Astrocyte (in vitro differentiated cells and primary cell): ENCODE results near the gene NCK2. TPM values are rescaled to one million over a fixed set of nuclear protein-coding genes. Genes with fewer than 3 reads are reported as not detected.
A peak's percentile ranks its signal among the peaks of the same experiment; 100 is the strongest.

Experiments
- DNase-seq: peaks from one replicate; pipeline ENCODE4 v3.0.0-alpha.2; 2010; ENCODE audit warnings: low read depth
- FAIRE-seq: peaks from 2 replicates; lab custom pipeline; 2011; peaks lifted over from hg19 to GRCh38; lab: Jason Lieb, UNC
- H2AFZ ChIP-seq: 2 replicates; pipeline ENCODE4 v1.6.0; 2012; ENCODE audit warnings: low read depth, low read length, inconsistent platforms
- H3K27ac ChIP-seq: 2 replicates; pipeline ENCODE4 v1.5.1; 2011; ENCODE audit warnings: low read depth, low read length, inconsistent platforms
- H3K27me3 ChIP-seq: 2 replicates; pipeline ENCODE4 v1.6.0; 2011; ENCODE audit warnings: low read length, inconsistent platforms; ENCODE audit not compliant: insufficient read depth
- H3K36me3 ChIP-seq: 2 replicates; pipeline ENCODE4 v1.5.1; 2011; ENCODE audit warnings: low read length, inconsistent platforms; ENCODE audit not compliant: insufficient read depth
- H3K4me1 ChIP-seq: 2 replicates; pipeline ENCODE4 v1.5.1; 2011; ENCODE audit warnings: low read length, inconsistent platforms; ENCODE audit not compliant: insufficient read depth
- H3K4me2 ChIP-seq: 2 replicates; pipeline ENCODE4 v1.6.0; 2012; ENCODE audit warnings: low read length, inconsistent platforms
- H3K4me3 ChIP-seq: 2 replicates; pipeline ENCODE4 v1.5.1; 2011; ENCODE audit warnings: low read depth, mild to moderate bottlenecking, low read length, inconsistent platforms; ENCODE audit not compliant: insufficient read depth
- H3K79me2 ChIP-seq: 2 replicates; pipeline ENCODE4 v1.6.0; 2012; ENCODE audit warnings: mild to moderate bottlenecking, low read length, inconsistent platforms; ENCODE audit not compliant: insufficient read depth
- H3K9ac ChIP-seq: 2 replicates; pipeline ENCODE4 v1.6.0; 2012; ENCODE audit warnings: mild to moderate bottlenecking, low read length, inconsistent platforms
- H3K9me3 ChIP-seq: 2 replicates; pipeline ENCODE4 v1.5.1; 2012; ENCODE audit warnings: low read depth, mild to moderate bottlenecking, low read length, inconsistent platforms; ENCODE audit not compliant: insufficient read depth
- H4K20me1 ChIP-seq: 2 replicates; pipeline ENCODE4 v1.6.0; 2012; ENCODE audit warnings: low read length, inconsistent platforms; ENCODE audit not compliant: insufficient read depth
- H3K27ac Mint-ChIP-seq: one replicate; pipeline ENCODE4 v1.8.0; 2021; ENCODE audit warnings: mild to moderate bottlenecking, mixed read lengths; ENCODE audit not compliant: unreplicated experiment
- H3K27me3 Mint-ChIP-seq: one replicate; pipeline ENCODE4 v1.8.0; 2021; ENCODE audit warnings: low read depth, mixed read lengths; ENCODE audit not compliant: unreplicated experiment
- H3K36me3 Mint-ChIP-seq: one replicate; pipeline ENCODE4 v1.8.0; 2021; ENCODE audit warnings: low read depth, mixed read lengths; ENCODE audit not compliant: unreplicated experiment
- H3K4me1 Mint-ChIP-seq: one replicate; pipeline ENCODE4 v1.8.0; 2021; ENCODE audit warnings: low read depth, mixed read lengths; ENCODE audit not compliant: unreplicated experiment
- H3K4me3 Mint-ChIP-seq: one replicate; pipeline ENCODE4 v1.8.0; 2021; ENCODE audit warnings: mild to moderate bottlenecking, moderate library complexity, mixed read lengths; ENCODE audit not compliant: unreplicated experiment
- H3K9me3 Mint-ChIP-seq: one replicate; pipeline ENCODE4 v1.8.0; 2021; ENCODE audit warnings: mild to moderate bottlenecking, mixed read lengths; ENCODE audit not compliant: unreplicated experiment
- CTCF ChIP-seq: IDR thresholded peaks from 2 replicates; pipeline ENCODE4 v1.5.1; 2011; ENCODE audit warnings: low read depth, mild to moderate bottlenecking, inconsistent platforms, low read length, moderate library complexity; ENCODE audit not compliant: insufficient read depth
- EZH2 ChIP-seq: IDR thresholded peaks from 2 replicates; pipeline ENCODE4 v1.6.1; 2012; ENCODE audit warnings: mild to moderate bottlenecking, low read length, inconsistent platforms; ENCODE audit not compliant: insufficient read depth
- total RNA-seq: library from RNA; stranded (reverse); gene quantifications from 2 replicates; pipeline ENCODE4 v1.2.1, GENCODE V29; 2021

Gene NCK2
- total RNA-seq, 1 donor from 2014 or later, result 61.6 TPM

DNA sequence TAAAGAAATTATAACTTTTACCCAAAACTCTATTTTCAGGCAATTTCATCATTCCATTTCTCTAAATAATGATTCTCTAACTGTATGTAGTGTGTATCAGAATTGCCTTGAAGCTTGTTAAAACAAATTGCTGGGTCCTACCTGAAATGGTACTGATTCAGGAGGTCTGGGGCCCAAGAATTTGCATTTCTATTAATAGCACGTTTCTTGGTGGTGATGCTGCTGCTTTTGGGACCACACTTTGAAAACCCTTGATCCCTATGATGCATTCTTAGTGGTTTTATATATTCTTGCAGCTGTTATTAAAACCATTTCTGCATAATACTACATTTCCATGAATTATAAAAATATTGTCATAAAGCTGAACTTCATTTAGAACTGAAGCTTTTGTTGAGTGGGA lies 140.7 kb downstream of the NCK2 start:
- H3K36me3 ChIP-seq, result no peaks in the 10 kb centered on the region
- H4K20me1 ChIP-seq, result peaks cover 81% of the 10 kb centered on the region
- peaks cover 48% of the 10 kb centered on the region for H3K79me2 ChIP-seq
- no peak overlapping the region for H3K9ac ChIP-seq
- peaks cover 2% of the 10 kb centered on the region for H3K9me3 Mint-ChIP-seq
- H3K27ac ChIP-seq, result no peak overlapping the region
- H3K4me3 Mint-ChIP-seq, result no peak overlapping the region
- no peaks in the 10 kb centered on the region for H3K27me3 Mint-ChIP-seq
- no peaks in the 10 kb centered on the region for H3K9me3 ChIP-seq
- peaks cover 10% of the 10 kb centered on the region for H3K4me1 ChIP-seq
- peaks cover 28% of the 10 kb centered on the region for H3K36me3 Mint-ChIP-seq
- H3K4me1 Mint-ChIP-seq, result peaks cover 22% of the 10 kb centered on the region
- H3K4me3 ChIP-seq, result no peak overlapping the region
- H3K27ac Mint-ChIP-seq, result no peak overlapping the region
- no peaks in the 10 kb centered on the region for H3K27me3 ChIP-seq
- peak overlapping the region; percentile 15 for H3K4me2 ChIP-seq
- TF ChIP-seq CTCF (no peak), EZH2 (no peak)
- DNase-seq, result no peak
- H2AFZ ChIP-seq, result no peak overlapping the region
- FAIRE-seq, result no peak

DNA sequence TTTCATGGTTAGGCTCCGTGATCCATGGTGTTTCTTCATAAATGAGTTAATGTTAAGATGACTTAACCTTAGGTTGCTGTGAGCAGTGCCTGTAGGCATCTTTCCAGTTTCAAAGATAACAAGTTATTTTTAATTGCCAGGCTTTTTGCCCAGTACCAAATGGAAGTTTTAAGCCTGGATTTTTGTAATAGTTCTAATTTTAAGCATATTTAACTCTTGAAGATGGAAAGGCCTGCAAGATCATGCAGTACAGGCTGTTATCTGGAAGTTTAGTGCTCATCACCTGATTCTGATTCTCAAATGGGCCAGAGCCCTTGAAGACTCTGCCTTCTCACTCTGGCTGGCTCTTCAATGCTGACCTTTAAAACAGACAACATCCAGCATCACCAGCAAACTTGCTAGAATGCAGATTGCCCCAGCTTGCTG lies 141.3 kb downstream of the NCK2 start:
- Mint-ChIP-seq H3K27ac (no peak overlapping the region), H3K36me3 (peaks cover 26% of the 10 kb centered on the region), H3K4me3 (no peak overlapping the region), H3K9me3 (peaks cover 2% of the 10 kb centered on the region), H3K27me3 (no peaks in the 10 kb centered on the region), H3K4me1 (peaks cover 22% of the 10 kb centered on the region)
- H3K9ac ChIP-seq, result no peak overlapping the region
- peaks cover 10% of the 10 kb centered on the region for H3K4me1 ChIP-seq
- H3K36me3 ChIP-seq, result no peaks in the 10 kb centered on the region
- H4K20me1 ChIP-seq, result peaks cover 85% of the 10 kb centered on the region
- DNase-seq, result peak; percentile 71
- H3K79me2 ChIP-seq, result peaks cover 54% of the 10 kb centered on the region
- H3K27me3 ChIP-seq, result no peaks in the 10 kb centered on the region
- H3K27ac ChIP-seq, result no peak overlapping the region
- no peak overlapping the region for H3K4me3 ChIP-seq
- FAIRE-seq, result no peak
- H3K9me3 ChIP-seq, result no peaks in the 10 kb centered on the region
- peak overlapping the region; percentile 15 for H3K4me2 ChIP-seq
- TF ChIP-seq CTCF, result no peak
- TF ChIP-seq EZH2, result no peak
- no peak overlapping the region for H2AFZ ChIP-seq

- FAIRE-seq (no peak), DNase-seq (no peak)
- Mint-ChIP-seq H3K4me1 (peaks cover 22% of the 10 kb centered on the region), H3K36me3 (peaks cover 24% of the 10 kb centered on the region), H3K27ac (no peak overlapping the region), H3K4me3 (no peak overlapping the region), H3K27me3 (no peaks in the 10 kb centered on the region), H3K9me3 (peaks cover 2% of the 10 kb centered on the region)
- TF ChIP-seq CTCF (no peak), EZH2 (no peak)
- Histone ChIP-seq H3K79me2 (peaks cover 56% of the 10 kb centered on the region), H3K4me3 (no peak overlapping the region), H3K27me3 (no peaks in the 10 kb centered on the region), H3K36me3 (no peaks in the 10 kb centered on the region), H3K4me2 (no peak overlapping the region), H3K9ac (no peak overlapping the region), H3K9me3 (no peaks in the 10 kb centered on the region), H3K4me1 (peaks cover 10% of the 10 kb centered on the region), H4K20me1 (peaks cover 83% of the 10 kb centered on the region), H3K27ac (no peak overlapping the region), H2AFZ (no peak overlapping the region)
Observed at GRCh38 chr2:105886687-105887086, 142.0 kb downstream of the NCK2 start.
